ENCODE data around the gene ASCC3. TPM values are rescaled to one million over a fixed set of nuclear protein-coding genes. Genes with fewer than 3 reads are reported as not detected.

The ASCC3 gene
- total RNA-seq, 4 donors from 2014 or later: 20.3 to 26.2 (median 22.4) TPM

DNA sequence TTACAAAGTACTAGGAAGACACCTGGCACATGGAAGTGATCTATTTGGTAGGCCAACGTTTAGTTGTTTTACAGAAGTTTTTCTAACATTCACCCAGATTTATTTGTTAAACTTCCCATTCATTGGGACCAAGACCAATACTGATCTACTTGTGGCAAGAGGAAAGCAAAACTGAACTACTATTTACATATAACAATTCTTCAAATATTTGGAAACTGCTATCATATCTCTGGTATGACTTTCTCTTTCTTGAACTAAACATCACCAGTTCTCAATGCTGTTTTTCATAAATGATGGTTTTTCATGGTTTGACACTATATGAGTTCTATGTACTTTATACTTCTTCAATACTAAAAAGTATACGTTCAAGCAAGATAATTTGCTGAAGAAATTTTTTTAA is 189.2 kb downstream of the ASCC3 start:
- intact Hi-C loops (cut with DNase I): no loop called here
- WGBS: 75% methylated on average over 2 of the region's 2 CpGs
- H3K9me3 ChIP-seq: no peaks in the 10 kb centered on the region
- H3K4me1 ChIP-seq: no peaks in the 10 kb centered on the region
- no peak overlapping the region for H3K4me3 ChIP-seq
- no peaks in the 10 kb centered on the region for H3K36me3 ChIP-seq
- H3K27me3 ChIP-seq: no peaks in the 10 kb centered on the region
- H3K27ac ChIP-seq (replicated peaks in 1 of 4): no peak overlapping the region
- no peak for TF ChIP-seq EP300 (IDR thresholded peaks at IDR 0.05)
- TF ChIP-seq POLR2A (IDR thresholded peaks at IDR 0.05; ENCODE audit: low read depth): no peak
- TF ChIP-seq, protein P1, sequence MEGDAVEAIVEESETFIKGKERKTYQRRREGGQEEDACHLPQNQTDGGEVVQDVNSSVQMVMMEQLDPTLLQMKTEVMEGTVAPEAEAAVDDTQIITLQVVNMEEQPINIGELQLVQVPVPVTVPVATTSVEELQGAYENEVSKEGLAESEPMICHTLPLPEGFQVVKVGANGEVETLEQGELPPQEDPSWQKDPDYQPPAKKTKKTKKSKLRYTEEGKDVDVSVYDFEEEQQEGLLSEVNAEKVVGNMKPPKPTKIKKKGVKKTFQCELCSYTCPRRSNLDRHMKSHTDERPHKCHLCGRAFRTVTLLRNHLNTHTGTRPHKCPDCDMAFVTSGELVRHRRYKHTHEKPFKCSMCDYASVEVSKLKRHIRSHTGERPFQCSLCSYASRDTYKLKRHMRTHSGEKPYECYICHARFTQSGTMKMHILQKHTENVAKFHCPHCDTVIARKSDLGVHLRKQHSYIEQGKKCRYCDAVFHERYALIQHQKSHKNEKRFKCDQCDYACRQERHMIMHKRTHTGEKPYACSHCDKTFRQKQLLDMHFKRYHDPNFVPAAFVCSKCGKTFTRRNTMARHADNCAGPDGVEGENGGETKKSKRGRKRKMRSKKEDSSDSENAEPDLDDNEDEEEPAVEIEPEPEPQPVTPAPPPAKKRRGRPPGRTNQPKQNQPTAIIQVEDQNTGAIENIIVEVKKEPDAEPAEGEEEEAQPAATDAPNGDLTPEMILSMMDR (IDR thresholded peaks at IDR 0.05): no peak
- no peak for TF ChIP-seq POLR2AphosphoS5 (IDR thresholded peaks at IDR 0.05)
- no peak for DNase-seq (ENCODE audit: extremely low spot score)

DNA sequence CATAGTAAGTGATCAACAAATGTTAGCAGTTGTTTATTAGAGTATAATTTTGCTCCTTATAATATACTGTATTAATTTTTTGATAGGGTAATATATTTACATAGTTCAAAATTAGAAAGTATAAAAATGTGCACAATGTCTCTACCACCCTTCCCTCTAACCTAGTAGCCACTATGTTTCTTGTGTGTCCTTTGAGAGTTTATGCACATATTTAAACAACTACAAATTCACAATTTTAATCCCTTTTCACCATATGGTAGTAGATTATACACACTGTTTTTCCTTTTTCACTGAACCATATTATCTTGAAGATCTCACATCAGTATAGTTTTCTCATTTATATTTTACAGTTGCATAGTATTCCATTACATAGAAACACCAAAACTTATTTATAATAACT is 194.9 kb downstream of the ASCC3 start:
- no peaks in the 10 kb centered on the region for H3K9me3 ChIP-seq
- H3K4me1 ChIP-seq: no peaks in the 10 kb centered on the region
- H3K36me3 ChIP-seq: no peaks in the 10 kb centered on the region
- no peaks in the 10 kb centered on the region for H3K27me3 ChIP-seq
- H3K27ac ChIP-seq (replicated peaks in 1 of 4): no peak overlapping the region
- no peak overlapping the region for H3K4me3 ChIP-seq
- TF ChIP-seq POLR2A (IDR thresholded peaks at IDR 0.05; ENCODE audit: low read depth) (no peak), POLR2AphosphoS5 (IDR thresholded peaks at IDR 0.05) (no peak), EP300 (IDR thresholded peaks at IDR 0.05) (no peak)
- no peak for DNase-seq (ENCODE audit: extremely low spot score)
- intact Hi-C loops (cut with DNase I): no loop called here

DNA sequence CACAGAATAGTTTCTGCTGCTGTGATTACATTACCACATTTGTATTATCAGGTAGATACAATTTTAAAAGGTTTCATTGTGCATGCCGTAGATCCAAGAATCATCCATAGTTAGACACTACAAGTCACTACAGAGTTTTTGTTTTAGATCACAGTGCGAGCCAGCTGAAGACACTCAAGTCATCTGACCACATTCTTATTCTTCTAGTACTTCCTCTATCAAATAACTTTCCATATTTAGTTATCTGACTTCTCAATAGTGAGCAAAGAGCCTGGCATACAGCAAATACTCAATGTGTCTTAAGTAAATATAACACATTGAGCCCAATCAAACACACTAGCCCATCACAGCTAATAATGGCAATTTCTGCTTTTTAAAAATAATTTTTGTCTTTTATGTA is 195.4 kb downstream of the ASCC3 start:
- WGBS: 100% methylated on average over 2 of the region's 2 CpGs

DNA sequence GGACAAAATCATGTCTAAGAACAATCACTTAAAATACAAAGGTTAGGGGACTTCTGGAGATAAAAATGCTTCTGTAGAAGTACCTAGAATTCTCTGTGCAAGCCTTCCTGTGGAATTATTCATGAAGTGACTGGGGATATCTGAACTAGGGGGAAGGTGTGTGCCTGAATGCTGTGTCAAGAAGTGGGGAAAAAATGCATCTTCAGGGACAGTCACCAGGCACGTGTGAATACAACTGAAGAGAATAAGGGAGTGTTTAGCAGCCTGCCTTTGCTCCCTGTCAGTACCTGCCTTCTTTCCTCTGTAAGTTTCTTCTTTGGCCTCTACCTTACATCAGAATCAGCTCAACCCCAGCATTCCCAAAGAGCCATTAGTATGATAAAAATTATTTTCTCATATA is 201.0 kb downstream of the ASCC3 start:
- H3K36me3 ChIP-seq: no peaks in the 10 kb centered on the region
- no peak for DNase-seq (ENCODE audit: extremely low spot score)
- WGBS: 56% methylated on average over 1 of the region's 1 CpG
- no peaks in the 10 kb centered on the region for H3K4me1 ChIP-seq
- no peaks in the 10 kb centered on the region for H3K27me3 ChIP-seq
- intact Hi-C loops (cut with DNase I): no loop called here
- TF ChIP-seq POLR2A (IDR thresholded peaks at IDR 0.05; ENCODE audit: low read depth) (no peak), EP300 (IDR thresholded peaks at IDR 0.05) (no peak), POLR2AphosphoS5 (IDR thresholded peaks at IDR 0.05) (no peak)
- TF ChIP-seq, protein P1 (IDR thresholded peaks at IDR 0.05): no peak
- H3K9me3 ChIP-seq: no peaks in the 10 kb centered on the region
- no peak overlapping the region for H3K27ac ChIP-seq (replicated peaks in 1 of 4)
- H3K4me3 ChIP-seq: no peak overlapping the region

More for the DNA sequence above, 195.4 kb downstream of the ASCC3 start:
- TF ChIP-seq, protein P1 (IDR thresholded peaks at IDR 0.05): no peak
- TF ChIP-seq EP300 (IDR thresholded peaks at IDR 0.05) (no peak), POLR2A (IDR thresholded peaks at IDR 0.05; ENCODE audit: low read depth) (no peak), POLR2AphosphoS5 (IDR thresholded peaks at IDR 0.05) (no peak)
- Histone ChIP-seq H3K27me3 (no peaks in the 10 kb centered on the region), H3K4me1 (no peaks in the 10 kb centered on the region), H3K4me3 (no peak overlapping the region), H3K27ac (replicated peaks in 1 of 4) (no peak overlapping the region), H3K9me3 (no peaks in the 10 kb centered on the region), H3K36me3 (no peaks in the 10 kb centered on the region)
- intact Hi-C loops (cut with DNase I): no loop called here
- no peak for DNase-seq (ENCODE audit: extremely low spot score)

DNA sequence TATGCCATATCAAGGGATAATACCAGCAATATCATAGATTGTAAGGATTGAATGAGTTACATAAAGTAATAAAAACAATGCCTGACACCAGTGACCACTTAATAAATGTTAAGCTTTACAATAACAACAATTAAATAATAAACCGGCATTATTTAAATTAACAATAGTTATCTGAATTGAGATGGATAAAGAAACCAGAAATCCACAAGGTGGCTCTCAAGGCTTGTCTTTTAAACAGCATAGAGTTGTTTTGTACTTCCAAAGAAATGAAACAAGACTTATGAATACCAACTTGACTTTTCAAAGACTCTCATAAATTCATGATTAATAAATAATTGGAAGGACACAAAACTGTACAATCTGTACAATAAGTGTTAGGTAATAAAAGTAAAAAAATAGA is 203.1 kb downstream of the ASCC3 start:
- intact Hi-C loops (cut with DNase I): no loop called here
- 75% methylated on average over 1 of the region's 1 CpG for WGBS

More for the DNA sequence above, 203.1 kb downstream of the ASCC3 start:
- H3K4me3 ChIP-seq: no peak overlapping the region
- no peaks in the 10 kb centered on the region for H3K36me3 ChIP-seq
- TF ChIP-seq POLR2AphosphoS5 (IDR thresholded peaks at IDR 0.05): no peak
- TF ChIP-seq, protein P1 (IDR thresholded peaks at IDR 0.05): peak in 2 of 3 experiments; percentile 8 to 11
- no peaks in the 10 kb centered on the region for H3K9me3 ChIP-seq
- H3K27me3 ChIP-seq: no peaks in the 10 kb centered on the region
- DNase-seq (ENCODE audit: extremely low spot score): no peak
- H3K27ac ChIP-seq (replicated peaks in 1 of 4): no peak overlapping the region
- no peaks in the 10 kb centered on the region for H3K4me1 ChIP-seq
